Kidney glomerular epithelial cell (primary cell): ENCODE results near the gene AIP.
"Not testable (repeated sequence)": the region's sequence is repeated elsewhere in the genome, so short reads cannot be mapped to it uniquely, and the experiment has no call there.

ENCODE experiments used
- DNase-seq: peaks from one replicate; lab custom pipeline; 2025; lab: John Stamatoyannopoulos, UW

The AIP gene

DNA sequence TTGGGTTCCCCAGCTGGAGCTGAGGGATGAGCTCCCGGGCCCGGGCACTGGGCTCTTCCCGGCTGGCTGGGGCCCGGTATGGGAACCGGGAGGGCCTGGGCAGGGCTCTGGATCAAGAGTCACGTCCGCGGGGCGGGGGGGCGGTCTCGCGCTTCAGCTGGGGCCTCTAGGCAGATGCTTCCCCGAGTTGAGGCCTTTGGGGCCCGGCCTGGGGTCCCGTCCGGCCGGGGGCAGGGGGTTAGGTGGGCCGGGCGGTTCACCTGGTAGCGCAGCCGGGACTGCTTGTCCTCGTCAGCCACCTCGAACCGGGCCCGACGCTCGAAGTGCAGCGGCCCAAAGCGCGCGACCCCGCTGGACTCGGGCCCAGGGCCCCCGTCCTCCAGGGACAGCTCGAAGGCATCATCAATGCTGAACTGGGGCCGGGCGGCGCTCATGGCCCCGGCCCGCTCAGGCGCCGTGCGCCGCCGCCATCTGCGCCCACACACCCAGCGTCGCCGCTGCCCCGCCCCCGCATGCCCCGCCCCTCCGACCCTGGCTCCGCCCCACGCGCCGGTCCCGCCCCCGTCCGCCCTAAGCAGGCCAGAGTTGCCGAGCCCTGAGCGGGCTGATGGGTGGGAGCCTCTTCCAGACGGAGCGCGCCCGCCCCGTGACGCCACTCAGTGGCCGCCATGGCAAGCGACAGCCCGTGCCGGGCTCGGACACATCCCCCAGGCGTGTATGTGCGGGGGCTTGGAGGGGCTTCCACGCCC, 13.9 kb upstream of the AIP start, which contains the start of gene TMEM134:
TMEM134 (minus strand) TSS at position 493 of the 749 bp plus-strand sequence; CDS start at position 434, 59 bp downstream.
- peak; percentile 73 for DNase-seq

GRCh38 chr11:67469508-67469811, 13.4 kb upstream of the AIP start:
- no peak for DNase-seq

GRCh38 chr11:67470337-67471002, 12.4 kb upstream of the AIP start:
- DNase-seq, result no peak

GRCh38 chr11:67472882-67473281, 9.9 kb upstream of the AIP start:
- DNase-seq, result no peak

GRCh38 chr11:67476692-67477091, 6.1 kb upstream of the AIP start:
- not testable (repeated sequence) for DNase-seq

GRCh38 chr11:67477344-67478050, 5.3 kb upstream of the AIP start:
- DNase-seq, result not testable (repeated sequence)

- DNase-seq, result no peak
Measured at GRCh38 chr11:67482275-67482826, 475 bp upstream of the AIP start.

DNA sequence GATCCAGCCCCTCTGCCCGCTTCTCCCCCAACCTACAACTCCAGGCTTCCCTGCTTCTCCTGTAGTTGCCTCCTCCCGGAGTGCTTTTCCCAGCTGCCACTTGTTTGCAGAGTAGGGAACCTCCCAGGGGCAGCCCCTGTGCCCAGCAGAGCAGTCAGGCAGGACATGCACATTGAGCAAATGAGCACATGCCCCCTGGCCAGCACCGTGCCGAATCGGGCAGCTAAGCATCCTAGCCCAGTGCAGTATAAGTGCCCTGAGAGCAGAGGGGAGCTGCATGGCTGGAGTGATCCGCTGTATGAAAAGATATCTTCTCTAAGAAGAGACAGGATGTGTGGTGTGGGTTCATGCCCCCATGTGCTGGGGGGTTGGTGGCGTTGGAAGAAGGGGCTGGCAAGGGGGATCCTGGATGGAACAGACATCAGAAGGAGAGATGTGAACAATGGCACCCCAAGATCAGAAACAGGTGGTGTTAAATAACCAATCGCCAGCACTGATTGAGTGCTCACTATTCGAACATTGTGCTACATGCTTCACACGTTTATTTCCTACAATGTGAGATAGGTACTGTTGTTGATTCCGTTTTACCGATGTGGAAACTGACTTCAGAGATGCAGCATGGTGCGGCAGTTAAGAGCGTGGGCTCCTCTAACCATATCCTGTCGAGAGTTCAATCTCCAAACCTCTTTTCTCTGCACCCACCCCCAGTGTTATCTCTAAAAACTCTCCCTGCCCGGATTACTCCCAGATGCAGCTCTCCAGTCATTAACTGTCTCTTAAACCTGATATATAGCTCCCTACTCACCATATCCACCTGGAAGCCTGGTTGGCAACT, 1.2 kb downstream of the AIP start:
- no peak for DNase-seq

- no peak for DNase-seq
Measured at GRCh38 chr11:67484847-67485311, 2.1 kb downstream of the AIP start.

DNA sequence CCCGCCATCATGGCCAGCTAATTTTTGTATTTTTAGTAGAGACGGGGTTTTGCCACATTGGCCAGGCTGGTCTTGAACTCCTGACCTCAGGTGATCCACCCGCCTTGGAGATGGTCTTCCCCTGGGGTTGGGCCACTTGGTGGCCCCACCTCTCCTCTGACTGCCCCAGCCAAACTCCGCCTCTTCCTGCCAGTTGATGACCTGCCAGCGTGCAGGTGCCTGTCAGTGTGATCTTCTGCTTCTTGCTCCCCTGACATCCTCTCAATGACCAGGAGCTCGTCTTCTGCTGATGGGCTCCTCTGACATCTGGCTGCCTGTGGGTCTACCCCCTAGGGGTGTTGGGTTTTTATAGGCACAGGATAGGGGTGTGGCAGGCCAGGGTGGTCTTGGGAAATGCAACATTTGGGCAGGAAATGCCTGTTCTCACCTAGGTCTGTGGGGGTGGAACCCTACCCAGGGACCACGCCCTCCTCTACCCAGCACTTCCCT, 3.1 kb downstream of the AIP start:
- not testable (repeated sequence) for DNase-seq

DNA sequence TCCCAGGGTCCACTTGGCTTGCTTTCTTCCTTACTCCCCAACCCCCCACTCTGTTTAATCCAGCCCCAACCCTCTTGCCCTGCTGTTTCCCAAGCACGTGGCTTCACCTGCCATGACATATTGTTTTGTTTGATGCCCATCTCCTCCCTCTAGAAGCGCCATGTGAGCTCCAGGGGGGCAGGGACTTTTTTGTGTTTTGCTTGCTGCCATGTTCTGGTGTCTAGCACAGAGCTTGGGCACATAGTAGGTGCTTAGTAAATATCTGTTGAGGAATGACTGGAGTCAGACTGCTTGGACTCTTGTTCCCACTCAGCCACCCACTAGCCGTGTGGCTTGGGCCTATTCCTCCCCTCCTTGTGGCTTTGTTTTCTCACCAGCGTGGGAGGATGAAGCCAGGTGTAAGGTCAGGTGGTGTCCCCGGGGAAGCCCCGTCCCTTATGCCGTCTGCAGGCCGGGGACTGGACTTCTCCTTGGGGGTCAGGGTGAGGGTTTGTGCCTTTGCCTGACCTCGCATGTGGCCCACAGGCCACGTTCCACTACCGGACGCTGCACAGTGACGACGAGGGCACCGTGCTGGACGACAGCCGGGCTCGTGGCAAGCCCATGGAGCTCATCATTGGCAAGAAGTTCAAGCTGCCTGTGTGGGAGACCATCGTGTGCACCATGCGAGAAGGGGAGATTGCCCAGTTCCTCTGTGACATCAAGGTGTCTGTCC, 3.8 kb downstream of the AIP start:
- no peak for DNase-seq

DNA sequence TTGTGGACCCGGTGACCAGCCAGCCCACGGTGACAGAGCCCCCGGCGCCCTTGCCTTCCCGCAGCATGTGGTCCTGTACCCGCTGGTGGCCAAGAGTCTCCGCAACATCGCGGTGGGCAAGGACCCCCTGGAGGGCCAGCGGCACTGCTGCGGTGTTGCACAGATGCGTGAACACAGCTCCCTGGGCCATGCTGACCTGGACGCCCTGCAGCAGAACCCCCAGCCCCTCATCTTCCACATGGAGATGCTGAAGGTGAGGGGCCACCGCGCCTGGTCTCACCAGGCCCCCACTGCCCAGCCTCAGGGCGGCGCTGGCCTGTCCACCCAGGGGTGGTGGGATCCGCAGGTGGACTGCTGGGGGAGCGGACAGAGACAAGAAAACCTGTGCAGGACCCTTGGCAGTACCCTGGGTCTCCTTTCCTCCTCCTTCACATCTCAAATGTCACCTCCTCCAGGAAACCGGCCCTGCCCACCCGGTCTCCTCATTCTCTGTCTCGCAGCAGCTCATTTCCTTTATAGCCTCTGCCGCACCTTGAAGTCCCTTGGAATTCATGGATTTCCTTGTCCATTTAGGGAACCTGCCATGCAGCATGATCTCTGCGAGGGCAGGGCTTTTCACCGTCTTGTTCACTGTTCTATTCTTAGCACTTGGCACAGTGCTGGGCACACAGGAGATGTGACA, 6.5 kb downstream of the AIP start:
- DNase-seq, result no peak

GRCh38 chr11:67489885-67490726, 7.3 kb downstream of the AIP start:
- DNase-seq, result no peak

- DNase-seq, result no peak
Measured at GRCh38 chr11:67490727-67491065, 7.9 kb downstream of the AIP start.

GRCh38 chr11:67491276-67492068, 8.6 kb downstream of the AIP start:
- no peak for DNase-seq

- no peak for DNase-seq
Measured at GRCh38 chr11:67492069-67492727, 9.4 kb downstream of the AIP start.

GRCh38 chr11:67492801-67493547, 10.1 kb downstream of the AIP start:
- no peak for DNase-seq
